ENCODE measurements around the gene GPR55.

GPR55 gene

DNA sequence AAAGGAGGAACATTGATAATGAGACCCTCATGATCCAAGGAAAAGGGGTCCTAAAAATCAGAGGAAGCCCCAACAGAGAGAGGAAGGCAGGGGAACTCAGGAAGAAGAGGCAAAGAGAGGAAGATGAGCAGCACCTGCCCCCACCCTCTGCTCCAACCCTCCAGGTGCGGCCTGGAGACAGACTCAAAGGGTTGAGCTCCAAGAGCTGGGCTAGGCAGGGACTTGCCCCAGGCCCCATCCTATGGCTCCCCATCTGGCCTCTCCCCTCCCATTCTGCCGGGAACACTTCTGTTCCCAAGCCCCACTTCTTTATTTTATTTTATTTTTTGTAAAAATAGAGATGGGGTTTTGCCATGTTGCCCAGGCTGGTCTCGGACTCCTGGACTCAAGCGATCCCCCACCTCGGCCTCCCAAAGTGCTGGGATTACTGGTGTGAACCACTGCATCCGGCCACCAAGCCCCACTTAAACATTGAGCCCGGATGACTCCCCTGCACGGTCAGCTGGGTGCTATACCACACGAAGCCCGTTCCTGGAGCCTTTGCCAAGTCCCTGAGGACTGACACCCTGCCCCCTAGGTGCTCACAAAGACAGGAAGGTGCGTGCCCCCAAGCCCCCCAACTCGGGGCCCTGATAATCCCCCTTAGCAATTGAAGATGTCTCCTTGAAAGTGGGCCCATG, 3.8 kb upstream of the GPR55 start:
- H3K36me3 ChIP-seq (ENCODE audit: control insufficient read depth in 5 of 5, insufficient read depth in 5 of 5, low read length in 5 of 5) = no peaks in the 10 kb centered on the region
- H3K27me3 ChIP-seq (ENCODE audit: control insufficient read depth in 5 of 5, insufficient read depth in 4 of 5, low read length in 5 of 5) = peaks cover 0 to 7% (median 3%) of the 10 kb centered on the region in 5 donors
- no peak overlapping the region for H3K9ac ChIP-seq (ENCODE audit: low read length in 5 of 5)
- H3K27ac ChIP-seq (ENCODE audit: low read depth, low read length) = no peak overlapping the region
- H3K4me3 ChIP-seq (ENCODE audit: low read depth in 1 of 5, low read length in 5 of 5) = no peak overlapping the region
- peaks cover 4 to 13% (median 10%) of the 10 kb centered on the region in 5 donors for H3K4me1 ChIP-seq (ENCODE audit: control insufficient read depth in 5 of 5, insufficient read depth in 5 of 5, low read length in 5 of 5)
- no peaks in the 10 kb centered on the region for H3K9me3 ChIP-seq (ENCODE audit: control insufficient read depth in 5 of 5, low read length in 5 of 5)

DNA sequence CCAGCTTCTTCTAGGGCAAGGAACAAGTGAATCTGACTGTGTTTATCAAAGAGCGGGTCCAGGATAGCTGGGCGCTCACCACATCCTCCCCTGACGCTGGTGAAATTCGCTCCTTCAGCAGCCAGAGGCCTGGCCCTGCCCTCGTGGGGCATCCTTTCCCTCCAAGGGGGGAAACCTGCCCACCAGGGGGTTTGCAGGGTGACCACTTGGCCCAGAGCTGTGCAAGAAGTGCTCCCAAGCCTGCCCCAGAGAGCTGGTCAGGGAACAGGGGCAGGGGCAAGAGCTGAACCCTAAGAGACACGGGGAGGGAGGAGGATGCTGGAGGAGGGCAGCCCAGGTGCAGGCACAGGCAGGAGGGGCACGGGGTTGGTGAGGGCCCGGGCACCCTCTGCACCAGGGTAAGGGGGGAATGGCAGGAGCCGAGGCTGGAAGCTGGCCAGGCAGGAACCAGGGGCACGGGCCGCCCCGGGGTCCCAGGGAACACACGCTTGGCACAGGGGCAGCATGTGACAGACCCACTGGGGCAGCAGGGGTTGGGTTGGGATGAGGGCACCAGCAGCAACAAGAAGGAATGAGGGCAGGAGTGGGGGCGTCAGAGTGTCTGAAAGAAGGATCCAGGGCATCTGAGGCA, 2.8 kb upstream of the GPR55 start:
- Histone ChIP-seq H3K9ac (ENCODE audit: low read length in 5 of 5) (no peak overlapping the region), H3K27me3 (ENCODE audit: control insufficient read depth in 5 of 5, insufficient read depth in 4 of 5, low read length in 5 of 5) (peaks cover 0 to 10% (median 6%) of the 10 kb centered on the region in 5 donors), H3K9me3 (ENCODE audit: control insufficient read depth in 5 of 5, low read length in 5 of 5) (no peaks in the 10 kb centered on the region), H3K4me3 (ENCODE audit: low read depth in 1 of 5, low read length in 5 of 5) (no peak overlapping the region), H3K27ac (ENCODE audit: low read depth, low read length) (no peak overlapping the region), H3K4me1 (ENCODE audit: control insufficient read depth in 5 of 5, insufficient read depth in 5 of 5, low read length in 5 of 5) (peaks cover 3 to 9% (median 5%) of the 10 kb centered on the region in 5 donors), H3K36me3 (ENCODE audit: control insufficient read depth in 5 of 5, insufficient read depth in 5 of 5, low read length in 5 of 5) (no peaks in the 10 kb centered on the region)

DNA sequence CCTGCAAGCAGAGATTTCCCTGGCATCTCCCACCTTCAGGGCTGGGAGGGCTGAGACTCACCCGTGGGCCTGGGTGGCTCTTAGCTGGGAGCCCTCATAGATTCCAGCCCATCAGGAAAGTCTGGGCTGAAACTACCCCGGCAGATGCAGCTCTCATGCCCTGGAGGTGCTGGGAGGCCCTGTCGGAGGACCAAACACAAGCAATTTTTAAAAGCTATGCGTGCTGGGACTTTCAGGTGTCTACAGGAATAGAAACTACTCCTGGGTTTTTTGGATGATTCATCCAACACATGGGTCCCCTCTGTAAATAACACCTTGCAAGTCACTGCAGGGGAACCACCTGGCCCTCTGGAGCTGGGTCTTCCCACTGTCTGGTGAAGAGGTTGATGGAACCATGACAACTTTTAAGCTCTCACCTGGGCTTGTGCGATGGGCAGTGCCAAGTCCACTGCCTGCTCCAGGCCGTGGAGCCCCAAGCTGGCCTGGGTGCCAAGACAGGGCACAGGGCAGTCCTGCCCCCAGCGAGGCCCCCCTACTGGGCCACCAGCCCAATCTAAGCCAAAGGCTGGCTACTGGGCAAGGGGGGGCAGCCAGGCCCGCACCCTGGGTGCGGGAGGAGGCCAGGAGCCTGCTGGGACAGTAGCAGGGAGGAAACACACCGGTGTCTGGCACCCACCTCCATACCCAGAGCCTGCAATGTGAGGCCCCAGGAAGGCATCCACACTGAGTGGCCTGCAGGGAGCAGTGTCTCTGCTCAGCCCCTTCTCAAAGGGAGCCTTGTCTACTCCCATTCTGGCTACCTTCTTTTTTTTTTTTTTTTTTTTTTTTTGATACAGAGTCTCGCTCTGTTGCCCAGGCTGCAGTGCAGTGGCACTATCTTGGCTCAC, 1.1 kb upstream of the GPR55 start:
- Histone ChIP-seq H3K4me3 (ENCODE audit: low read depth in 1 of 5, low read length in 5 of 5) (no peak overlapping the region), H3K4me1 (ENCODE audit: control insufficient read depth in 5 of 5, insufficient read depth in 5 of 5, low read length in 5 of 5) (peaks cover 0 to 4% (median 0%) of the 10 kb centered on the region in 5 donors), H3K27ac (ENCODE audit: low read depth, low read length) (no peak overlapping the region), H3K27me3 (ENCODE audit: control insufficient read depth in 5 of 5, insufficient read depth in 4 of 5, low read length in 5 of 5) (peaks cover 0 to 12% (median 10%) of the 10 kb centered on the region in 5 donors), H3K36me3 (ENCODE audit: control insufficient read depth in 5 of 5, insufficient read depth in 5 of 5, low read length in 5 of 5) (no peaks in the 10 kb centered on the region), H3K9me3 (ENCODE audit: control insufficient read depth in 5 of 5, low read length in 5 of 5) (no peaks in the 10 kb centered on the region), H3K9ac (ENCODE audit: low read length in 5 of 5) (no peak overlapping the region)

DNA sequence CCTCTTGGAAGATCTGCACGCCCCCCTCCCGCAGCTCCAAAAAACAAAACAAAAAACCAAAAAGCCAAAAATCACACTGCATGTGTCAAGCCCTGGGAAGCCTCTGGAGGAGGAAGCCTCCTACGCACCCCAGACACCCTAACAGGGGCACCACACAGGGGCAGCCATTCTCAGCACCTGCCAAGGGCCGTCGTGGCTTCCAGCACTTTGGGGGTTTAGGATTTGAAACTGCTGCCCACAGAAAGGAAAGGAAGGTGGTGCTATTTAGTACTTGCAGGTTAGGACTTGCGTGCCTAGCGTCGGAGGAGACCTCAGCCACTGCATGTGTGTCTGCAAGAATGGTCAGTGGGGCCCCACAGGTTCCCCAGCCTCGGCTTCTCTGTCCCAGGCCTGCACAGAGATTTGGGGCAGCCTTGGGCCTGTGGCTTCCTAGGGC, 419 bp upstream of the GPR55 start:
- Histone ChIP-seq H3K27ac (ENCODE audit: low read depth, low read length) (no peak overlapping the region), H3K27me3 (ENCODE audit: control insufficient read depth in 5 of 5, insufficient read depth in 4 of 5, low read length in 5 of 5) (peaks cover 0 to 12% (median 10%) of the 10 kb centered on the region in 5 donors), H3K9me3 (ENCODE audit: control insufficient read depth in 5 of 5, low read length in 5 of 5) (no peaks in the 10 kb centered on the region), H3K4me3 (ENCODE audit: low read depth in 1 of 5, low read length in 5 of 5) (no peak overlapping the region), H3K9ac (ENCODE audit: low read length in 5 of 5) (no peak overlapping the region), H3K4me1 (ENCODE audit: control insufficient read depth in 5 of 5, insufficient read depth in 5 of 5, low read length in 5 of 5) (peaks cover 0 to 4% (median 0%) of the 10 kb centered on the region in 5 donors), H3K36me3 (ENCODE audit: control insufficient read depth in 5 of 5, insufficient read depth in 5 of 5, low read length in 5 of 5) (no peaks in the 10 kb centered on the region)

DNA sequence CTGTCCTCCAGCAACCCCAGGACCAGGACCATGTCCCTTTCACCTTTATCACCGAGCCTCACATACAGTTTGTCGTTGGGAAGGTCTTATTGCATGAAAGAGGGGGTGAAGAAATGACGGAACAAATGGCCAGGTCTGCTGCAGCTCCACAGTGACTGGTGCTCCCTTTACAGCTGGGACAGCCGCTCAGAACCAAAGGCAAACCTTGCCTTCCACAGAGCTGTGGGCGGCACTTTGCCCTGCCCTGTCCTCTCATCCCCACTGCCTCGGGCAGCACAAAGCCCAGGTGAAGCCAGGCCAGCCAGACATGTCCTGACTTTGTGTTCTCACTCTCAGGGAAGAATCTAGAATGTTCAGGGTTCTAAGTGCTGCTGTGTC, 961 bp downstream of the GPR55 start:
- peaks cover 0 to 12% (median 10%) of the 10 kb centered on the region in 5 donors for H3K27me3 ChIP-seq (ENCODE audit: control insufficient read depth in 5 of 5, insufficient read depth in 4 of 5, low read length in 5 of 5)
- no peaks in the 10 kb centered on the region for H3K36me3 ChIP-seq (ENCODE audit: control insufficient read depth in 5 of 5, insufficient read depth in 5 of 5, low read length in 5 of 5)
- H3K9ac ChIP-seq (ENCODE audit: low read length in 5 of 5) = no peak overlapping the region
- H3K27ac ChIP-seq (ENCODE audit: low read depth, low read length) = no peak overlapping the region
- no peak overlapping the region for H3K4me3 ChIP-seq (ENCODE audit: low read depth in 1 of 5, low read length in 5 of 5)
- H3K9me3 ChIP-seq (ENCODE audit: control insufficient read depth in 5 of 5, low read length in 5 of 5) = no peaks in the 10 kb centered on the region
- H3K4me1 ChIP-seq (ENCODE audit: control insufficient read depth in 5 of 5, insufficient read depth in 5 of 5, low read length in 5 of 5) = peaks cover 0 to 4% (median 0%) of the 10 kb centered on the region in 5 donors

DNA sequence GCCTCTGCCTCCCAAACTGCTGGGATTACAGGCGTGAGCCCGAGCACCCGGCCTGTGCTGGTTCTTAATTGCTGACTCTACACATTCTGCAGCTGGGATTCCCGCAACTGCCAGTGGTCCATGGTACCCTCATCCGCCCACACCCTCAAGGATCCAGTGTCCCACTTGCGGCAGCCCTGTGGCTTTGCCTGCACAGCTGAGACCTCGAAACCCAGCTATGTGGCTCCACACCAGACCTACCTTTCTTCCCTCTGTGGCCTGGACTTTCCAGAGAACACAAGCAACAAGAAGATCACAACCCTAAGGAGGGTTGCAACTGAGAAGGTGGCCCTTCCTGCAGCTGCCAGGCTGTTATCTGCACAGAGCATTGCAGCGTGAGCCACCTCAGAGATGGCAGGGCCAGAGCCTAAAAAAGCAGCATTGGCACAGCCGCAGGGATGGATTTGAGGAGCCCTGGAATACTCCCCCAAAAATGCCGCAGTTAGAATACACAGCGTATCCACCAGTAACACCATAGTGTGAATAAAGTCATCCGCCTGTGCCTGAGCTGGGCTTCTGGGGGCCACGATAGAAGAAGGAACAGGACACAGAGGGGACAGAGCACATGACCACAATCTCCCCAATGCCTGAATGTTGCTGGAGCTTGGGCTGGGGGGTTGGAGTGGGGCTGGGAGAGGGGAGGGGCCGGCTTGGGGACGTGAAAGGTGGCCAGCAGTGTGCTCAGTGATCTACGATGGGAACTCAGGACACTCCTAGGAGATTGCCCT, 1.9 kb downstream of the GPR55 start:
- Histone ChIP-seq H3K27ac (ENCODE audit: low read depth, low read length) (no peak overlapping the region), H3K4me1 (ENCODE audit: control insufficient read depth in 5 of 5, insufficient read depth in 5 of 5, low read length in 5 of 5) (peaks cover 0 to 4% (median 0%) of the 10 kb centered on the region in 5 donors), H3K27me3 (ENCODE audit: control insufficient read depth in 5 of 5, insufficient read depth in 4 of 5, low read length in 5 of 5) (peaks cover 0 to 12% (median 10%) of the 10 kb centered on the region in 5 donors), H3K36me3 (ENCODE audit: control insufficient read depth in 5 of 5, insufficient read depth in 5 of 5, low read length in 5 of 5) (no peaks in the 10 kb centered on the region), H3K4me3 (ENCODE audit: low read depth in 1 of 5, low read length in 5 of 5) (no peak overlapping the region), H3K9ac (ENCODE audit: low read length in 5 of 5) (no peak overlapping the region), H3K9me3 (ENCODE audit: control insufficient read depth in 5 of 5, low read length in 5 of 5) (no peaks in the 10 kb centered on the region)

DNA sequence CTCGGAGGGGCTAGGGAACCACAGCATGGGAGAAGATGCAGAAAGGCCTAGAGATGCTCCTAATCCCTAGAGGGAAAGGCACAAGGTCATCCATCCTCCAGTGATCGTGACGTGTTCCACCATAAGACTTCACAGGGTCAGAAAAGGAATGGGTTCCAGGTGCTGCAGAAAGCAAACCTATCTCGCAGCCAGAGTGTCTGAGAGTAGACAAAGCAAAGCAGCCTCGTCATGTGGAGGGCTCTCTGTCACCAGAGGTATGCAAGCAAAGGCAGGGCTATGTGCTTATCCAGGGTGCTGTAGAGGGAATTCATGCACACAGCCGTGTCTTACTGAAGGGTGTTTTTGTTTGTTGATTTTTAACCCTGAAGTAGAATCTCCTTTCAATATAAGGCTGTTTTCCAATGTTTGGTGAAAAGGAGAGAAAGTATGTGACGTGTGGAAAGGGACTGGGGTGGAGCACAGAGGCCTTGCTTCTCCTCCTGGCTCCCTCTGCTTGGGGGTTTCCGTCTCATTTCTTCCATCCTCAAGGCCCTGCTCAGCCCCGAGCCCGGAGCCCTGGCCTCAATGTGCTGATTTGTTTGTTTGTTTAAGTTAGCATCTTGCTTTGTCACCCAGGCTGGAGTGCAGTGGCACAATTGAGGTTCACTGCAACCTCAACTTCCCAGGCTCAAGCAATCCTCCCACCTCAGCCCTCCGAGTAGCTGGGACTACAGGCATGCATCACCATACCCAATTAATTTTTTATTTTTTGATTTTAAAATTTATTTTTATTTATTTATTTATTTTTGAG, 3.0 kb downstream of the GPR55 start:
- H3K4me3 ChIP-seq (ENCODE audit: low read depth in 1 of 5, low read length in 5 of 5) = no peak overlapping the region
- peaks cover 0 to 12% (median 10%) of the 10 kb centered on the region in 5 donors for H3K27me3 ChIP-seq (ENCODE audit: control insufficient read depth in 5 of 5, insufficient read depth in 4 of 5, low read length in 5 of 5)

DNA sequence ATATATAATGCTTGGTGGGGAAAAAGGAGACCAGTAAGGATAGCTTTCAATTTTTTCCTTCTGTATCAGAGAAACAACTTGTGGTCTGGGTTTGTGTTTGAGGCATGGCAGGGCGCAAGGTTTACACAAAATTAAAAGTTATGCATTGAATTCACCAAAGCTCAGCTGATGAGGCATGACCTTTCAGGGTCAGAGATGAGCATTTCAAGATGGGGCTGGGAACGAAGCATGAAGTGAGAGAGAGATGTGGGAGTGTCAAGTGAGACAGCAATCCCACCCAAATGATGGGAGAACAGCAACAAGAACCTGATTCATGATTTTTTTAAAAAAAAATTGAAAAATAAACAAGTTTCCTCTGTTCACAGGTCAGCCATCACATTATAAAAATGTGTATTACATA, 4.9 kb downstream of the GPR55 start:
- H3K27me3 ChIP-seq (ENCODE audit: control insufficient read depth in 5 of 5, insufficient read depth in 4 of 5, low read length in 5 of 5) = peaks cover 0 to 16% (median 10%) of the 10 kb centered on the region in 5 donors
- H3K4me3 ChIP-seq (ENCODE audit: low read depth in 1 of 5, low read length in 5 of 5) = no peak overlapping the region
- peaks cover 0 to 4% (median 0%) of the 10 kb centered on the region in 5 donors for H3K4me1 ChIP-seq (ENCODE audit: control insufficient read depth in 5 of 5, insufficient read depth in 5 of 5, low read length in 5 of 5)
- no peaks in the 10 kb centered on the region for H3K36me3 ChIP-seq (ENCODE audit: control insufficient read depth in 5 of 5, insufficient read depth in 5 of 5, low read length in 5 of 5)
- no peaks in the 10 kb centered on the region for H3K9me3 ChIP-seq (ENCODE audit: control insufficient read depth in 5 of 5, low read length in 5 of 5)
- no peak overlapping the region for H3K27ac ChIP-seq (ENCODE audit: low read depth, low read length)
- H3K9ac ChIP-seq (ENCODE audit: low read length in 5 of 5) = no peak overlapping the region

More for the DNA sequence above, 3.0 kb downstream of the GPR55 start:
- Histone ChIP-seq H3K9ac (ENCODE audit: low read length in 5 of 5) (no peak overlapping the region), H3K4me1 (ENCODE audit: control insufficient read depth in 5 of 5, insufficient read depth in 5 of 5, low read length in 5 of 5) (peaks cover 0 to 4% (median 0%) of the 10 kb centered on the region in 5 donors), H3K27ac (ENCODE audit: low read depth, low read length) (no peak overlapping the region), H3K36me3 (ENCODE audit: control insufficient read depth in 5 of 5, insufficient read depth in 5 of 5, low read length in 5 of 5) (no peaks in the 10 kb centered on the region), H3K9me3 (ENCODE audit: control insufficient read depth in 5 of 5, low read length in 5 of 5) (no peaks in the 10 kb centered on the region)

DNA sequence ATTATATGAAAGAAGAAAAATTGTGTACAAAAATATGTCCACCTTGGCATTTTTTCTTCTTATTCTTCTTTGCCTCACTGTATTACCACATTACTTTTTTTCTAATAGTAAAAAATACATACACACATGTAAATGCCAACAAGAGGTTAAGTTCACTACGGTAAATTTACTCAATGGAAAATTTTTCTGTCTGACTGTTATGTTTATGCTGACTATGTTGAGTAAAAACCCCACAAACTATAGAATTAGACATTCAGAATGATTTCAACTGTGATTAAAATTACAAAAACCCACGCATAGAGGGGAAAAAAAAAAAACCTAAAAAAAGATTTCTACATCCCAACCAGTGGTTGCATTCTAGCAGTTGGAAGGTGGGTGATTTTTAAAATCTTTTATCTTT, 5.4 kb downstream of the GPR55 start:
- Histone ChIP-seq H3K9ac (ENCODE audit: low read length in 5 of 5) (no peak overlapping the region), H3K27ac (ENCODE audit: low read depth, low read length) (no peak overlapping the region), H3K9me3 (ENCODE audit: control insufficient read depth in 5 of 5, low read length in 5 of 5) (no peaks in the 10 kb centered on the region), H3K4me3 (ENCODE audit: low read depth in 1 of 5, low read length in 5 of 5) (no peak overlapping the region), H3K36me3 (ENCODE audit: control insufficient read depth in 5 of 5, insufficient read depth in 5 of 5, low read length in 5 of 5) (no peaks in the 10 kb centered on the region), H3K4me1 (ENCODE audit: control insufficient read depth in 5 of 5, insufficient read depth in 5 of 5, low read length in 5 of 5) (peaks cover 0 to 4% (median 0%) of the 10 kb centered on the region in 5 donors), H3K27me3 (ENCODE audit: control insufficient read depth in 5 of 5, insufficient read depth in 4 of 5, low read length in 5 of 5) (peaks cover 0 to 18% (median 7%) of the 10 kb centered on the region in 5 donors)

Data from subcutaneous abdominal adipose tissue (tissue), 5 donors.